ENCODE data around the gene METTL4.

METTL4 gene

DNA sequence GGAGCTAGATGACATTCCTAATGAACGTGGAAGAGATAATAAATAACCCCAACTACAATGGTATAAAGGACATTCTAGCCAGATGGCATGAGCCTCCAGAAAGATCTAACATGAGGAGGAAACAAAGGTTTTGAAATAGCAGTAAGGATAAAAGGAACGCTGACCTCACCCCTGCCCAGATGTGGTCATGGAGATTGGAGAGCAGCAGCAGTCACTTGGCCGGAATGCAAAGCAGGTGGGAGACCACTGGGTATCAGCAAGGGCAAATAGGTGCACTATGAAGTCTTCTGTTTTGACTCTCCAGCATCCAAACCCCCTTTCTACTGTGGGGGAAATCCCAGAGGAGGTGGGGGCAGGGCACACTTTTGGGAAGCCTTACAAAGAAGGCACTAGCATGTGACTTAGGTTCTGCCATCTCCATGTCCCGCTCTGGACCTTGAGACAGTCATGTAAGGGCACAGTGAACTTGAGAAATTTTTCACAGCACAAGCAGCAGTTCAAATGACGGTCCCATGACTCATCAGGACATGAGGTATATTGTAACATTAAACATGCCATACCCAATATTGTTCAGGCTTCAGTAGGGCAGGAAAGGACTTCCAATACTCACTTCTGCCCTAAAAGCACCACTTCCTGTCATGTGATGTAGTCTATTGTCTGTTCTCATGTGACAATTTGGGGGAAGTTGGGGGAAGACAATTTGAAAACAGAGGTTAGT, 55.2 kb downstream of the METTL4 start:
- no peak for DNase-seq (ENCODE audit: low spot score)

DNA sequence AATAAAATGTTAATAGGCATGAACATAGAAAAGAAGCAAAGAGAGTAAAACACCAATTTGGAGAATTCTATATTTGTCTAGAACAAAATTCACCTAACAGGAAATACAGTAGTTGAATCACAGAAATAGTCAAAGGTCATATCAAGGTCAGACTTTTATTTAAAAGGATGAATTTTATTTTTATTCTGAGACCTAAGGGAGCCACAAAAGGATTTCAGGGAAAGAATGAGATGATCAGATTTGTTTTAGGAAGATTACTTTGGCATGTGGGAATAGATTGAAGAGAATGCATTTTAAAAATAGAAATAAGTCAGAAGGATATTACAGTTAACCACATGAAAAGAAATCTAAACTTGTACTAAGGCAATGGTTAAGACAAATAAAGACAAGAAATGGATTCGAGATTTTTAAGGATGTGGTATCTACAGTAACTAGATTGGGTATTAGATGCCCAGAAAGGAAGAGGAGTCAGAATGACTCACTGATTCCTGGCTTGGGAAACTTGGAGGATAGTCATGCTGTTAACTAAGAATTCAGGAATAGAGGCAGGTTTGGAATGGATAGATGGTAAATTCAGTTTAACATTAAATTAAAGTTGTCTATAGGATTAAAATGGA, 56.0 kb downstream of the METTL4 start:
- no peak for DNase-seq (ENCODE audit: low spot score)

DNA sequence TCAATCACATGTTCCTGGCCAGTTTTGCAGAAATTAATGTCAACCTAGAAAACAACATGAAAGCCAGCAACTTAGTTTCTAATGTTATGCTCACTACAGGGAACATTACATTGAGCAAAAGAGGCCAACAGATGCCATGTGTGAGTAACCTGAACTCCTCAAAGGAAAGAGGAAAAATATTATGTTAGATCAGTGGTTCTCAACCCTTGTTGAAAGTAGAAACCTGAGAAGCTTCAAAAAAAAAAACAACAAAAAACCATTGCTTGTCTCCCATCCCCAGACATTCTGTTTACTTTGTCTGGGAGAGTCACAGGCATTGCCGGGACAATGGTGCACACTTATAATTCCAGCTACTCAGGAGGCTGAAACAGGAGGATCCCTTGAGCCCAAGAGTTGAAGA, 57.7 kb downstream of the METTL4 start:
- DNase-seq (ENCODE audit: low spot score), result no peak

DNA sequence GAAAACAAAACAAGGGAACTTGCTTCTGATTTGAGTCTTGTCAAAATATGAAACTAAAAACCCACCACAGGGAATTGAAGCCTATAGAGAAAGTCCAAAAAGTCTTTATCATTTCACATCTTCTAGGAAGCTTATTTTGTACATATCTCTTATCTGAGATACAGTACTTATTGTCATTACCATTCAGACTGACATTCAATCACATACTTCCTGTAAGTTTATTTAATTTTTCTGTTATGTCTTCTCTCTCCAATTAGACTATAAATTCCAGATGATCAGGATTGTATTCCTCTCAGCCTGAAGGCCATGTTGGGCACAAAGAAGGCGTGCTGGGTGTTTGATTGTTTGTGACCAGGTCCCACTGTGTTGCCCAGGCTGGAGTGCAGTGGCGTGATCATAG, 59.2 kb downstream of the METTL4 start:
- DNase-seq (ENCODE audit: low spot score), result no peak

DNA sequence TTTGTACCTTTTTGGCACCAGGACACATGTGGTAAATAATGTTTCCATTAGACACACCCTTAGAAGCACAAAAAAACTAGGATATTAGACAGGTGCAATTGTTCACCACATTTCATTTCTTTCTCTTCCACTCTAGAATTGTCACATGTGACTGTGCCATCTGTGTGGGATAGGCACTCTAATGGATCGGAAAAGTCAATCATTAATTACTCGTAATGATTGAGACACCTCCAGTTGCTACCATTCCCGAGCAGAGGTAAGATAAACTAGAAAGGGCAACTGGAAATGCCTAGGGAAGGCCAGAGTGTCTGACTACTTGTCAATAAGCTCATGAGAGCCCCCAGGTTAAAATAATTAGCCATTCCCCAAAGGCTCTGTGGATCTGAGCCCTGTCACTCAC, 59.9 kb downstream of the METTL4 start:
- no peak for DNase-seq (ENCODE audit: low spot score)

DNA sequence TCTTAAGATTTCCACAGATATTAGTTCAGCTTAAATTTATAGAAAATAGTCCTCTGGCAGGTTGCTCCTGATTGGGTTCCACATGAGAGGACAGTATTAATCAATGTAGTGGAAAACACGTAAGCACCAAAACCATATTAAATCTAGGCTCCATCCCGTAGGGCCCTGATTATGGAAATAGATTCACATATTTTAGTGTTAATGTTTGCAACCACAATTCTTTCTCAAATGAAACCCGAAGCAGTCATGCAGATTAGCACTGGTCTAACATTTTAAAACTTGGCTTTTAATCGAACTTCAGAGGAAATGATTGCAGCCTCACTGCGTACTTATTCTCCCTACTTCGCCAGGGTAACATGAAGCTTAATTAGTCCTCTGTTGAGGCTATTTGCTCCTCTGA, 60.9 kb downstream of the METTL4 start:
- no peak for DNase-seq (ENCODE audit: low spot score)

DNA sequence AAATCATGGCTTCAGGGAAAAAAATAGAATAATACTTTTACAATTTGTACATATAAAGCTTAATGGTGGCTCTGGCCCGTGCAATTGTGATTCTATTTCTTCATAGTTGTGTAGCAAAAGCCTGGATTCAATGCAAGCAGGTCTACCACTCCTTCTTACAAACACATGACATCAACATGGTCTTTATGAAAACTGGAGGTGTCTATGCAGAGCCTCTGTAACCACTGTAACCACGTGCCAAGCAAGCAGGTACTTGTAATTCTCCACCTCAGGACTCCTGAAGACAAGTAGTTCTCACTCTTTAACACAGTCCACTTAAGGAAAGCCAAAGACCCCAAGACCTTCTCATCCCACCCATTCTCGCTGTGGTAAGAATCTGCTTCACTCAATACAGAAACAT, 62.6 kb downstream of the METTL4 start:
- DNase-seq (ENCODE audit: low spot score), result no peak

DNA sequence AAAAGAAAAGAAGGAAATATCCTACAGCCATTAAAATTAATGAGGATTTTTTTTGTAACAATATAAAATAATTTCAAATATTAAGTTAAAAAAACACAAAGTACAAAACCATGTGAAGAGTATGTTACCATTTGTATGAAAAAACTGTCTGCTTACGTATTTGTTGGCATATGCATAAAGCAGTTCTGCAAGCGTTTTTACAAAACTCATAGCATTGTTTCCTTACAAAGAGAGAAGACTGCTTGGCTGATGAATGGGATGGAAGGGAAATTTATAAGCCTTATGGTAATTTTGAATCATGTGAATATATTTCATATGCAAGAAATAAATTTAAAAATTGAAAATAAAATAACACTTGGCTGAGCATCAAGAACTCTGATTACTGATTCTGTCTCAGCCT, 63.1 kb downstream of the METTL4 start:
- DNase-seq (ENCODE audit: low spot score), result no peak

DNA sequence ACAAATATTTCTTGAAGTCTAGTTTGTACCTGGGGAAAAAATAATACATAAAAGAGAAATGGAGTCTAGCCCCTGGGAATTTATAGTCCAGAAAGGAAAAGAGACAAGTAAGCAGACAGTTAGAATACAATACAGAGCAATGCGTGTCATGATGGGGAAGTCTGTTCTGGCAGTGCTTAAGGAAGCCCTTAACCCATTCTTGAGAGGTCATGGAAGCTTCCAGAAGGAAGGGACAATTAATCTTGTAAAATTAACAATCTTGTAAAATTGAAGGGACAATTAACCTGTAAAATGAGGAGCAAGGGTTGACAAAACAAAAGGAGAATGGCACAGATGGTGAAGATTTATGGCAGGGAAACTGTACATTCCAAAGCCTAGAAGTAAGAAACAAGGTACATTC, 66.7 kb downstream of the METTL4 start:
- no peak for DNase-seq (ENCODE audit: low spot score)

DNA sequence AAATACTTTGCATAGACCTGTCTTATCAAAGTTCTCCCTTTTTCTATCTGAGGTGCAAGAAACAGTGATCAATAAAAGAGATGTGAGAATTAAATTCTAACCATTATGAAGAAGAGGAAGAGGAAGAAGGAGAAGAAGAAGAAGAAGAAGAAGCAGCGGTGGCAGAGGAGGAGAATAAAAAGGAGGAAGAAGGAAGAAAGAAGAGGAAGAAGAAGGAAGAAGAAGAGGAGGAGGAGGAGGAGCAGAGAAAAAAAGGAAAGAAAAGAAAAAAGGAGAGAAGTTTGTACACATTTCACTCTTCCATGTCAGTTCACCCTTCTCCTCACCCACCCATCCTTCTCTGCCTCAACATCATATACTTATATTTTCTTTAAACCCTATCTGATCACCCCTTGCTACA, 68.4 kb downstream of the METTL4 start:
- DNase-seq (ENCODE audit: low spot score), result no peak

DNA sequence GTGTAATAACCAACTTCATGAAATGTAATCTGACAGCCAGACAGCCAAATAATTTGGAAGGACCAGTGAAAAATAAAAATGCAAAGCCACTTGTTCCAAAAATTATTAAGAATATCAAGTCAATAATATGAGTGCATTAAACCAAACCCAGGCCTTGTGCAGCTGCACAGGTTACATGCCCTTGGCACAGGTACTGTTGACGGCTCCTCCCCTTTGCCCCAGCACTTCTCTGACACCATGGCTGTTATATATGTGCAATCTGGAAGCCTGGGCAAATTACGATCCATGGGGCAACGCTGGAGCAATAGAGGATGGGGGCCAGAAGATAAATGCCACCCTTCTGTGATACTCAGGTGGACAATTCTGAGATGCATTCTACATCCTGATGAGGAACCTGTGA, 68.9 kb downstream of the METTL4 start:
- no peak for DNase-seq (ENCODE audit: low spot score)

DNA sequence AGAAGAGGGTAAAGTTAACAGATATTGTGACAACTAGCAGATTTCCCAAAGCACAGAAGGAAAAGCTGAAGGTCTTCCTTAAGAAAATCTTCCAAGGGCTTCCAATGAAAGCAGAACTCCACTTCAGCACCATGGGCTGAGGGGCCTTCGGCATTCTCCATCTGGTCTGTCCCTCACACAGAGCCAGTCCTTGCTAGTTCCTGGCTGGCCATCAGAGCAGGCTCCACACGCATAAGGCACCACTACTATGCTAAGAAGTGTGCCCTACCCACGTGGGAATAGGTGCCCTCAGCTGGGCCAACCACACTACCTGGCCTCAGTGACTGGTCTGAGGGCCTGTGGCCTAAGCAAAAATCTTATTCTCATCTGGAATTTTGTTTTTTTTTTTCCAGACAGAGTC, 73.5 kb downstream of the METTL4 start:
- DNase-seq (ENCODE audit: low spot score), result no peak

DNA sequence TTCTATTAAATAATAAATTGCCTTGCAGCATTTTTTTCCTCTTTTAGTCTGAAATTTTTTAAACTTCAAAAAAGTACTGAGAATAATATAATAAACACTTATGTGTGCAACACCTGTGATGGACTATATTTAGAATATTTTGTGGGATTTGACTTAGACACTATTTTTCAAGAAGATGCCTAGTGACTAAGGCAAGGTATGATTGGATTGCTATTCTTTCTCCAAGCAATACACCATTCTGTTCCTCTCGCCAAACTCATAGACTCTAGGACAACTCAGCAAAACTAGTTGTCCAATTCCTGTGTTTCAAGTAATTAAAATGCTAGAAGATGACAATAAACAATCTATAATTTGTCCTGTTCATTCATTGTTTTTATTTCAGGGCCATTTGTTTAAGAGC, 75.9 kb downstream of the METTL4 start:
- no peak for DNase-seq (ENCODE audit: low spot score)

DNA sequence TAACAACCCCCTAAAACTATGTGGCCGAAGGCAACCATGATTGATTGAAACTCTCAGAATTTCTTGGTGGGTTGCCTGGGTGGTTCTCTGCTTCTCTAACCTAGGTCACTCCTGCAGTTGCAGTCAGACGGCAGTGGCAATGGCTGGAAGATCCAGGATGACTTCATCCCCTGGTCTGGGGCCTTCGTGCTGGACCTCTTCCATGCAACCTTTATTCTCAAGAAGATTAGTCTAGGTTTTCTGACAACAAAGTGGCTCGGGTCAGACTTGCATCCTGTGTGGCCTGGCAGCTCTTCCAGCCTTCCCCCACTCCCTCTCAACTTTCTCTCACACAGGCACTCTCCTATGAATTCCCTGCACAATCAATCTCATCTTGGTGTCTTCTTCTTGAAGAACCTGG, 76.4 kb downstream of the METTL4 start:
- no peak for DNase-seq (ENCODE audit: low spot score)

Data from left forelimb (tissue), 1 donor.